Measurements from ENCODE around the gene CACNA1B.

The CACNA1B gene

GRCh38 chr9:138045541-138046490 lies 168.2 kb downstream of the CACNA1B start:
- no peak overlapping the region for H3K27ac ChIP-seq
- no peak for TF ChIP-seq CTCF (IDR thresholded peaks at IDR 0.05)
- TF ChIP-seq ZFX (IDR thresholded peaks at IDR 0.05; ENCODE audit: borderline replicate concordance): no peak

- TF ChIP-seq CTCF (IDR thresholded peaks at IDR 0.05) (no peak), ZFX (IDR thresholded peaks at IDR 0.05; ENCODE audit: borderline replicate concordance) (no peak)
- no peak overlapping the region for H3K27ac ChIP-seq
Observed at GRCh38 chr9:138046641-138047301, 169.2 kb downstream of the CACNA1B start.

GRCh38 chr9:138047469-138048040 lies 170.0 kb downstream of the CACNA1B start:
- no peak overlapping the region for H3K27ac ChIP-seq
- TF ChIP-seq ZFX (IDR thresholded peaks at IDR 0.05; ENCODE audit: borderline replicate concordance) (no peak), CTCF (IDR thresholded peaks at IDR 0.05) (no peak)

- TF ChIP-seq CTCF (IDR thresholded peaks at IDR 0.05) (no peak), ZFX (IDR thresholded peaks at IDR 0.05; ENCODE audit: borderline replicate concordance) (no peak)
- no peak overlapping the region for H3K27ac ChIP-seq
Observed at GRCh38 chr9:138048184-138048583, 170.6 kb downstream of the CACNA1B start.

GRCh38 chr9:138049085-138049778 lies 171.7 kb downstream of the CACNA1B start:
- TF ChIP-seq ZFX (IDR thresholded peaks at IDR 0.05; ENCODE audit: borderline replicate concordance) (no peak), CTCF (IDR thresholded peaks at IDR 0.05) (no peak)
- H3K27ac ChIP-seq: no peak overlapping the region

GRCh38 chr9:138049779-138050471 lies 172.3 kb downstream of the CACNA1B start:
- no peak overlapping the region for H3K27ac ChIP-seq
- TF ChIP-seq CTCF (IDR thresholded peaks at IDR 0.05) (no peak), ZFX (IDR thresholded peaks at IDR 0.05; ENCODE audit: borderline replicate concordance) (no peak)
